KOPT-K1 (cell line): Measurements from ENCODE around the gene CCR5.
"Not testable (repeated sequence)": the region's sequence is repeated elsewhere in the genome, so short reads cannot be mapped to it uniquely, and the experiment has no call there.

Experiments
- H3K27ac ChIP-seq: fragments of 200-600 bp; sonication (generic); 2 replicates; pipeline ENCODE4 v1.5.1; 2016; ENCODE audit warnings: antibody characterized with exemption, mild to moderate bottlenecking, low read depth, low read length; ENCODE audit not compliant: poor library complexity, severe bottlenecking
- H3K36me3 ChIP-seq: fragments of 200-600 bp; sonication (generic); 2 replicates; pipeline ENCODE4 v1.5.1; 2017; ENCODE audit warnings: antibody characterized with exemption, mild to moderate bottlenecking, low read length, moderate library complexity; ENCODE audit not compliant: insufficient read depth
- H3K9me3 ChIP-seq: fragments of 200-600 bp; sonication (generic); 2 replicates; pipeline ENCODE4 v1.5.1; 2017; ENCODE audit warnings: antibody characterized with exemption, low read length, mild to moderate bottlenecking; ENCODE audit not compliant: insufficient read depth, poor library complexity, severe bottlenecking

The CCR5 gene

GRCh38 chr3:46369151-46369550, 1.6 kb upstream of the CCR5 start:
- no peaks in the 10 kb centered on the region for H3K36me3 ChIP-seq
- no peaks in the 10 kb centered on the region for H3K9me3 ChIP-seq
- H3K27ac ChIP-seq = peak overlapping the region; percentile 34

GRCh38 chr3:46369675-46370132, 1.0 kb upstream of the CCR5 start:
- H3K36me3 ChIP-seq = no peaks in the 10 kb centered on the region
- no peaks in the 10 kb centered on the region for H3K9me3 ChIP-seq
- H3K27ac ChIP-seq = peak overlapping the region; percentile 34

DNA sequence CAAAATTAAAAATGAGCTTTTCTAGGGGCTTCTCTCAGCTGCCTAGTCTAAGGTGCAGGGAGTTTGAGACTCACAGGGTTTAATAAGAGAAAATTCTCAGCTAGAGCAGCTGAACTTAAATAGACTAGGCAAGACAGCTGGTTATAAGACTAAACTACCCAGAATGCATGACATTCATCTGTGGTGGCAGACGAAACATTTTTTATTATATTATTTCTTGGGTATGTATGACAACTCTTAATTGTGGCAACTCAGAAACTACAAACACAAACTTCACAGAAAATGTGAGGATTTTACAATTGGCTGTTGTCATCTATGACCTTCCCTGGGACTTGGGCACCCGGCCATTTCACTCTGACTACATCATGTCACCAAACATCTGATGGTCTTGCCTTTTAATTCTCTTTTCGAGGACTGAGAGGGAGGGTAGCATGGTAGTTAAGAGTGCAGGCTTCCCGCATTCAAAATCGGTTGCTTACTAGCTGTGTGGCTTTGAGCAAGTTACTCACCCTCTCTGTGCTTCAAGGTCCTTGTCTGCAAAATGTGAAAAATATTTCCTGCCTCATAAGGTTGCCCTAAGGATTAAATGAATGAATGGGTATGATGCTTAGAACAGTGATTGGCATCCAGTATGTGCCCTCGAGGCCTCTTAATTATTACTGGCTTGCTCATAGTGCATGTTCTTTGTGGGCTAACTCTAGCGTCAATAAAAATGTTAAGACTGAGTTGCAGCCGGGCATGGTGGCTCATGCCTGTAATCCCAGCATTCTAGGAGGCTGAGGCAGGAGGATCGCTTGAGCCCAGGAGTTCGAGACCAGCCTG, 984 bp downstream of the CCR5 start:
- H3K27ac ChIP-seq = peak overlapping the region; percentile 34
- H3K9me3 ChIP-seq = no peaks in the 10 kb centered on the region
- H3K36me3 ChIP-seq = no peaks in the 10 kb centered on the region

DNA sequence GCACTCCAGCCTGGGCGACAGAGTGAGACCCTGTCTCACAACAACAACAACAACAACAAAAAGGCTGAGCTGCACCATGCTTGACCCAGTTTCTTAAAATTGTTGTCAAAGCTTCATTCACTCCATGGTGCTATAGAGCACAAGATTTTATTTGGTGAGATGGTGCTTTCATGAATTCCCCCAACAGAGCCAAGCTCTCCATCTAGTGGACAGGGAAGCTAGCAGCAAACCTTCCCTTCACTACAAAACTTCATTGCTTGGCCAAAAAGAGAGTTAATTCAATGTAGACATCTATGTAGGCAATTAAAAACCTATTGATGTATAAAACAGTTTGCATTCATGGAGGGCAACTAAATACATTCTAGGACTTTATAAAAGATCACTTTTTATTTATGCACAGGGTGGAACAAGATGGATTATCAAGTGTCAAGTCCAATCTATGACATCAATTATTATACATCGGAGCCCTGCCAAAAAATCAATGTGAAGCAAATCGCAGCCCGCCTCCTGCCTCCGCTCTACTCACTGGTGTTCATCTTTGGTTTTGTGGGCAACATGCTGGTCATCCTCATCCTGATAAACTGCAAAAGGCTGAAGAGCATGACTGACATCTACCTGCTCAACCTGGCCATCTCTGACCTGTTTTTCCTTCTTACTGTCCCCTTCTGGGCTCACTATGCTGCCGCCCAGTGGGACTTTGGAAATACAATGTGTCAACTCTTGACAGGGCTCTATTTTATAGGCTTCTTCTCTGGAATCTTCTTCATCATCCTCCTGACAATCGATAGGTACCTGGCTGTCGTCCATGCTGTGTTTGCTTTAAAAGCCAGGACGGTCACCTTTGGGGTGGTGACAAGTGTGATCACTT, 2.0 kb downstream of the CCR5 start:
- no peak overlapping the region for H3K27ac ChIP-seq
- H3K36me3 ChIP-seq = no peaks in the 10 kb centered on the region
- no peaks in the 10 kb centered on the region for H3K9me3 ChIP-seq

GRCh38 chr3:46374755-46375154, 4.0 kb downstream of the CCR5 start:
- Histone ChIP-seq H3K36me3 (no peaks in the 10 kb centered on the region), H3K9me3 (no peaks in the 10 kb centered on the region), H3K27ac (peak overlapping the region; percentile 54)

DNA sequence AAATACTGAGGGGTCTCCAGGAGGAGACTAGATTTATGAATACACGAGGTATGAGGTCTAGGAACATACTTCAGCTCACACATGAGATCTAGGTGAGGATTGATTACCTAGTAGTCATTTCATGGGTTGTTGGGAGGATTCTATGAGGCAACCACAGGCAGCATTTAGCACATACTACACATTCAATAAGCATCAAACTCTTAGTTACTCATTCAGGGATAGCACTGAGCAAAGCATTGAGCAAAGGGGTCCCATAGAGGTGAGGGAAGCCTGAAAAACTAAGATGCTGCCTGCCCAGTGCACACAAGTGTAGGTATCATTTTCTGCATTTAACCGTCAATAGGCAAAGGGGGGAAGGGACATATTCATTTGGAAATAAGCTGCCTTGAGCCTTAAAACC, 4.5 kb downstream of the CCR5 start:
- H3K36me3 ChIP-seq = no peaks in the 10 kb centered on the region
- peak overlapping the region; percentile 54 for H3K27ac ChIP-seq
- no peaks in the 10 kb centered on the region for H3K9me3 ChIP-seq

DNA sequence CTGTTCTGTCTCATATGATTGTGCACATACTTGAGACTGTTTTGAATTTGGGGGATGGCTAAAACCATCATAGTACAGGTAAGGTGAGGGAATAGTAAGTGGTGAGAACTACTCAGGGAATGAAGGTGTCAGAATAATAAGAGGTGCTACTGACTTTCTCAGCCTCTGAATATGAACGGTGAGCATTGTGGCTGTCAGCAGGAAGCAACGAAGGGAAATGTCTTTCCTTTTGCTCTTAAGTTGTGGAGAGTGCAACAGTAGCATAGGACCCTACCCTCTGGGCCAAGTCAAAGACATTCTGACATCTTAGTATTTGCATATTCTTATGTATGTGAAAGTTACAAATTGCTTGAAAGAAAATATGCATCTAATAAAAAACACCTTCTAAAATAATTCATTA, 5.1 kb downstream of the CCR5 start:
- H3K36me3 ChIP-seq = no peaks in the 10 kb centered on the region
- H3K9me3 ChIP-seq = no peaks in the 10 kb centered on the region
- H3K27ac ChIP-seq = peak overlapping the region; percentile 54

DNA sequence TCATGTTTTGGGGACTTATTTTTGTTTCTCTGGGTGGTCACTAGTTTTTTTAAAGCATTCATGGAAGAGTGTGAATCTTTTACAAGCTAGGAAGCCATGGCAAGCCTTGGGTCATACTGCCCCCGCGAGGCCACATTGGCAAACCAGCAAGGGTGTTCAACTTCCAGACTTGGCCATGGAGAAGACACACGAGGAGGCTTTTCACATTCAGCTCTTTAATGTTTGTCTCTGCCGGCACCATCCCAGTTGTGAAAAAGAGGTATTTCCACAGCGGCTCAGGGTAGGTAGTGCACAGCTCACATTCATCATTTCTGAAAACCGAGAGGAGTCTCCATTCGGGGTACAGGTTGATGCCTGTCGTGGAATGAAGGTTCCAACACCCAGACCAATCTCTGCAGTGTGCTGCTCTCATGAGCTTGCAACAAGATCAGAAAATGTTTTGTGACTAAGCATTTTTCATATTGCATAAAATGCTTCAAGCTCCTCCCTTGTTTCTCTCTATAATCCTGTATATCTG, 7.7 kb downstream of the CCR5 start:
- Histone ChIP-seq H3K27ac (no peak overlapping the region), H3K36me3 (no peaks in the 10 kb centered on the region), H3K9me3 (no peaks in the 10 kb centered on the region)

- H3K27ac ChIP-seq = peak overlapping the region; percentile 55
- no peaks in the 10 kb centered on the region for H3K36me3 ChIP-seq
- no peaks in the 10 kb centered on the region for H3K9me3 ChIP-seq
Measured at GRCh38 chr3:46380471-46381221, 9.9 kb downstream of the CCR5 start.

- no peaks in the 10 kb centered on the region for H3K9me3 ChIP-seq
- no peaks in the 10 kb centered on the region for H3K36me3 ChIP-seq
- no peak overlapping the region for H3K27ac ChIP-seq
Measured at GRCh38 chr3:46381625-46382024, 10.9 kb downstream of the CCR5 start.

DNA sequence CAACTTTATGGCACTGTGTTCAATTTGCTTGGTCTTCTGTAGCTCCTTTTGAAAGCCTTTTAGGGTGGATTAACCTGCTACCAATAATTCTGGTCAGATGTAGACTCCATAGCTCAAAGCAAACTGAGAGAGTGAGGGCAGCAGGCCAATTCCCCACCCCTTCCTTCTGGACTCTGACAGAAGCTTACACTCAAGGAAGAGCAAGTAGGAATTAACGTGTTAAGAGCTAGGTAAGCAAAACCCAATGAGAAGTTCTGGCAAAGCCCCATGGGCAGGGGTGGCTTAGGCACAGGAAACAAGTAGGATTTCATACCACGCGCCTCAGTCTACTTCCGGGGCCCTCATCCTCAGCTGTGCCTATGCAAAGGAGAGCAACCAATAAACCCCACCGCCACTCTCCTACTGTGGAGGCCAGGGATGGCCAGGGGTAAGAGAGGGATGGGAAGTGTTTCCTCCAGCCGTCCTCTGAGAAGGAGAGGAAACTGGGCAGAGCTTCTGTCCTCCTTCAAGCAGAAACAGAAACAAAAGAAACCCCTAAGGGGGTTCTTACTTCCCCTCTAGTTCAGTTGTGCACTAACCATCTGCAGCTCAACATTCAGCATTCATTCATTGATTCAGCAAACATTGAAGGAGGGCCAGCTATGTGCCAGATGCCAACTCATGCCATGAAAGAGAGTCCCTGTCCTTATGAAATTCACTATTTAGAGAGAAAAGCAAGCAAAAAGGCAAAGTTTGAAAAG, 12.6 kb downstream of the CCR5 start:
- no peaks in the 10 kb centered on the region for H3K36me3 ChIP-seq
- H3K9me3 ChIP-seq = peaks cover 7% of the 10 kb centered on the region
- H3K27ac ChIP-seq = peak overlapping the region; percentile 65

- Histone ChIP-seq H3K36me3 (no peaks in the 10 kb centered on the region), H3K27ac (peak overlapping the region; percentile 65), H3K9me3 (peaks cover 7% of the 10 kb centered on the region)
Measured at GRCh38 chr3:46383951-46384330, 13.2 kb downstream of the CCR5 start.

DNA sequence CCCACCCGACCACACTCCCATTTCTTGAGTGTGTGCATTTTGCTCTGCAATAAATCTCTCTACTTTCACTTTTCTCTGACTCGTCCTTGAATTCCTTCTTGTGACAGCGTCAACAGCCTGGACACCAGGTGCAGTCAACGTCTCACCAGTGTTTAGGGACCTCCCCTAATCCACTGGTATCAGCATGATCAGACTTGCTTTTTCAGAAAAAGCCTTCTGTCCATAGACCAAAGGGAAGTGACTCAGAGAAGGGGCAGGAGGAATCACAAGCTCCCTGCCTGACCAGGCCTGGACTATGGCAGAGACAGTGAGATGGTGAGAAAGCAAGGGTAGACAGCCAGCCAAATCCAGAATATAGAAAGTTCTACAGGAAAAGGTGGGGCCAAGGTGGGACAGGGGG, 15.5 kb downstream of the CCR5 start:
- peaks cover 7% of the 10 kb centered on the region for H3K9me3 ChIP-seq
- no peaks in the 10 kb centered on the region for H3K36me3 ChIP-seq
- peak overlapping the region; percentile 47 for H3K27ac ChIP-seq

DNA sequence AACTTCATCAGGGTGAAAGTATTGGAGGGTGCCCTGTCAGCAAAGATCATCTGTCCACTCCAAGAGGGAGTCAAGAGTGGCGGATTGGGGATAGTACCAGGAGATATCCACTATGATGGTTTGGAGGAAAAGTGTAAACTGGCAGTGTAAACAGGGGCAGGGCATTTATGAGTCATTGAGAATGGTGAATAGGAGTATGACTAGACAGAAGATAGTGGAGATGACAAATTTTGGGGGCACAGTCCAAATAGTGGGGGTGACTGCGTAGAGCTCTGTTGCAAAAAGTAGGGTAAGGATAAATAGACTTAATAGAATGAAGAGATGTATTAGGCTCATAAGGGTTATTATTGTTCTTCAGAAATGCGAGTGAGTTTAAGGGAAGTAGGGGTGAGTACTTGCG, 18.1 kb downstream of the CCR5 start:
- not testable (repeated sequence) for H3K9me3 ChIP-seq, H3K27ac ChIP-seq

More for the DNA sequence above, 18.1 kb downstream of the CCR5 start:
- H3K36me3 ChIP-seq = not testable (repeated sequence)
